Tibial nerve (tissue), 4 donors: ENCODE data around the gene FAM193A.

Experiments used
- EP300 ChIP-seq, 2 donors: sonication (generic); formaldehyde crosslinking; IDR thresholded peaks; one replicate each; pipeline ENCODE4 v1.6.1; 2017; ENCODE audit warnings: antibody characterized with exemption in 2 of 2, mild to moderate bottlenecking in 1 of 2
- POLR2A ChIP-seq, 2 donors: fragments of 450-650 bp; IDR thresholded peaks; one replicate each; pipeline ENCODE4 v1.6.1; 2017; ENCODE audit warnings: antibody characterized with exemption in 2 of 2, mild to moderate bottlenecking in 2 of 2, moderate library complexity in 2 of 2
- TF ChIP-seq, protein P1 (sequence below), 5 experiments: fragments of 200-600 bp in 3 of 5; fragments of 450-650 bp in 2 of 5; sonication (generic) in 3 of 5; IDR thresholded peaks; one replicate each; pipeline ENCODE4 v1.5.1; 2016 to 2019; ENCODE audit warnings: antibody characterized with exemption in 5 of 5, mild to moderate bottlenecking in 3 of 5, moderate library complexity in 2 of 5

DNA sequence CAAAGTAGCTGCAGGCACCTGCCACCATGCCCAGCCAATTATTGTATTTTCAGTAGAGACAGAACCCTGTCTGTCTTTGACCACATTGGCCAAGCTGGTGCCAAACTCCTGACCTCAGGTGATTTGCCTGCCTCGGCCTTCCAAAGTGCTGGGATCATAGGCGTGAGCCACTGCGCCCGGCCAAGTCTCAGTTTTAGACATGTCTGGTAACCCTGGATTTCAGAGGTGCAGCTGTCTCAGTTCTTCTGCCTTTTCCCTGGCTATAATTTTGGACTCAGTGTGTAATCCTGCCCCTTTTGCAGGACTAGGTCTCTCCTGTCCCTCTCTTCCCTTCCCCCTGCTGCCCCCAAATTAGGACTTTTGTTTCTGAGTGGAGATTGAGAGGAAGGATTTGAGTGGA lies 46.6 kb downstream of the FAM193A start:
- no peak for TF ChIP-seq POLR2A (IDR thresholded peaks at IDR 0.05)
- TF ChIP-seq, protein P1, sequence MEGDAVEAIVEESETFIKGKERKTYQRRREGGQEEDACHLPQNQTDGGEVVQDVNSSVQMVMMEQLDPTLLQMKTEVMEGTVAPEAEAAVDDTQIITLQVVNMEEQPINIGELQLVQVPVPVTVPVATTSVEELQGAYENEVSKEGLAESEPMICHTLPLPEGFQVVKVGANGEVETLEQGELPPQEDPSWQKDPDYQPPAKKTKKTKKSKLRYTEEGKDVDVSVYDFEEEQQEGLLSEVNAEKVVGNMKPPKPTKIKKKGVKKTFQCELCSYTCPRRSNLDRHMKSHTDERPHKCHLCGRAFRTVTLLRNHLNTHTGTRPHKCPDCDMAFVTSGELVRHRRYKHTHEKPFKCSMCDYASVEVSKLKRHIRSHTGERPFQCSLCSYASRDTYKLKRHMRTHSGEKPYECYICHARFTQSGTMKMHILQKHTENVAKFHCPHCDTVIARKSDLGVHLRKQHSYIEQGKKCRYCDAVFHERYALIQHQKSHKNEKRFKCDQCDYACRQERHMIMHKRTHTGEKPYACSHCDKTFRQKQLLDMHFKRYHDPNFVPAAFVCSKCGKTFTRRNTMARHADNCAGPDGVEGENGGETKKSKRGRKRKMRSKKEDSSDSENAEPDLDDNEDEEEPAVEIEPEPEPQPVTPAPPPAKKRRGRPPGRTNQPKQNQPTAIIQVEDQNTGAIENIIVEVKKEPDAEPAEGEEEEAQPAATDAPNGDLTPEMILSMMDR (IDR thresholded peaks at IDR 0.05) = no peak
- no peak for TF ChIP-seq EP300 (IDR thresholded peaks at IDR 0.05)
